Mesothelial cell of epicardium (in vitro differentiated cells): Measurements from ENCODE around the gene APH1B. TPM values are rescaled to one million over a fixed set of nuclear protein-coding genes. Genes with fewer than 3 reads are reported as not detected.

ENCODE experiments used
- DNase-seq, 2 experiments: peaks; one replicate each; pipeline ENCODE4 v3.0.0; 2021; ENCODE audit warnings: low spot score in 2 of 2; ENCODE audit not compliant: unreplicated experiment in 2 of 2
- H3K27ac Mint-ChIP-seq: 2 replicates; pipeline ENCODE4 v1.8.0; 2021; ENCODE audit warnings: mixed read lengths
- H3K27me3 Mint-ChIP-seq: 2 replicates; pipeline ENCODE4 v1.8.0; 2021; ENCODE audit warnings: low read depth, mixed read lengths
- H3K36me3 Mint-ChIP-seq: 2 replicates; pipeline ENCODE4 v1.8.0; 2021; ENCODE audit warnings: mixed read lengths
- H3K4me1 Mint-ChIP-seq: 2 replicates; pipeline ENCODE4 v1.8.0; 2021; ENCODE audit warnings: mixed read lengths
- H3K4me3 Mint-ChIP-seq: 2 replicates; pipeline ENCODE4 v1.8.0; 2021; ENCODE audit warnings: mild to moderate bottlenecking, moderate library complexity, mixed read lengths
- H3K9me3 Mint-ChIP-seq: 2 replicates; pipeline ENCODE4 v1.8.0; 2021; ENCODE audit warnings: mixed read lengths
- CTCF ChIP-seq: fragments of 200-600 bp; sonication (generic); IDR thresholded peaks from one replicate; pipeline ENCODE4 v1.5.0; 2021; ENCODE audit warnings: antibody characterized with exemption; ENCODE audit not compliant: unreplicated experiment
- total RNA-seq: library from RNA; stranded (reverse); gene quantifications from 3 replicates; pipeline ENCODE4 v1.2.1, GENCODE V29; 2021

The APH1B gene
- total RNA-seq, 1 donor from 2014 or later = 21.9 TPM

GRCh38 chr15:63349621-63350020 lies 72.2 kb downstream of the APH1B start:
- no peak for TF ChIP-seq CTCF
- Mint-ChIP-seq H3K9me3 (no peaks in the 10 kb centered on the region), H3K27me3 (peaks cover 8% of the 10 kb centered on the region), H3K27ac (no peak overlapping the region), H3K4me3 (no peak overlapping the region), H3K4me1 (peaks cover 20% of the 10 kb centered on the region), H3K36me3 (no peaks in the 10 kb centered on the region)
- DNase-seq = no peak

GRCh38 chr15:63350178-63350621 lies 72.8 kb downstream of the APH1B start:
- no peak for DNase-seq
- Mint-ChIP-seq H3K36me3 (no peaks in the 10 kb centered on the region), H3K4me3 (no peak overlapping the region), H3K9me3 (no peaks in the 10 kb centered on the region), H3K27me3 (peaks cover 4% of the 10 kb centered on the region), H3K27ac (no peak overlapping the region), H3K4me1 (peaks cover 20% of the 10 kb centered on the region)
- TF ChIP-seq CTCF = no peak

- no peak for TF ChIP-seq CTCF
- DNase-seq = no peak
- no peaks in the 10 kb centered on the region for H3K36me3 Mint-ChIP-seq
- H3K4me1 Mint-ChIP-seq = peaks cover 20% of the 10 kb centered on the region
- H3K27me3 Mint-ChIP-seq = peaks cover 4% of the 10 kb centered on the region
- no peak overlapping the region for H3K4me3 Mint-ChIP-seq
- no peaks in the 10 kb centered on the region for H3K9me3 Mint-ChIP-seq
- H3K27ac Mint-ChIP-seq = no peak overlapping the region
These were observed 73.8 kb downstream of the APH1B start for GRCh38 chr15:63351170-63351569.

- DNase-seq = no peak
- peaks cover 4% of the 10 kb centered on the region for H3K27me3 Mint-ChIP-seq
- no peak overlapping the region for H3K27ac Mint-ChIP-seq
- no peak for TF ChIP-seq CTCF
- no peak overlapping the region for H3K4me3 Mint-ChIP-seq
- no peaks in the 10 kb centered on the region for H3K36me3 Mint-ChIP-seq
- H3K9me3 Mint-ChIP-seq = no peaks in the 10 kb centered on the region
- peaks cover 7% of the 10 kb centered on the region for H3K4me1 Mint-ChIP-seq
These were observed 75.4 kb downstream of the APH1B start for GRCh38 chr15:63352808-63353207.

GRCh38 chr15:63353261-63353660 lies 75.9 kb downstream of the APH1B start:
- Mint-ChIP-seq H3K27ac (no peak overlapping the region), H3K27me3 (peaks cover 4% of the 10 kb centered on the region), H3K9me3 (no peaks in the 10 kb centered on the region), H3K36me3 (no peaks in the 10 kb centered on the region), H3K4me1 (peaks cover 5% of the 10 kb centered on the region), H3K4me3 (no peak overlapping the region)
- DNase-seq = no peak
- no peak for TF ChIP-seq CTCF

- Mint-ChIP-seq H3K27ac (no peak overlapping the region), H3K9me3 (no peaks in the 10 kb centered on the region), H3K4me3 (no peak overlapping the region), H3K36me3 (no peaks in the 10 kb centered on the region), H3K27me3 (no peaks in the 10 kb centered on the region), H3K4me1 (no peaks in the 10 kb centered on the region)
- DNase-seq = no peak
- no peak for TF ChIP-seq CTCF
These were observed 76.5 kb downstream of the APH1B start for GRCh38 chr15:63353887-63354286.
